GM18907 (cell line): Measurements from ENCODE around the gene MPRIP.

Source experiments
- ATAC-seq: cut with Tn5 transposase; IDR thresholded peaks from one replicate; pipeline ENCODE4 v1.9.1; 2021; ENCODE audit warnings: mild to moderate bottlenecking, moderate library complexity; ENCODE audit not compliant: unreplicated experiment

MPRIP gene

GRCh38 chr17:17141279-17141678, 99.0 kb downstream of the MPRIP start:
- ATAC-seq = no peak

DNA sequence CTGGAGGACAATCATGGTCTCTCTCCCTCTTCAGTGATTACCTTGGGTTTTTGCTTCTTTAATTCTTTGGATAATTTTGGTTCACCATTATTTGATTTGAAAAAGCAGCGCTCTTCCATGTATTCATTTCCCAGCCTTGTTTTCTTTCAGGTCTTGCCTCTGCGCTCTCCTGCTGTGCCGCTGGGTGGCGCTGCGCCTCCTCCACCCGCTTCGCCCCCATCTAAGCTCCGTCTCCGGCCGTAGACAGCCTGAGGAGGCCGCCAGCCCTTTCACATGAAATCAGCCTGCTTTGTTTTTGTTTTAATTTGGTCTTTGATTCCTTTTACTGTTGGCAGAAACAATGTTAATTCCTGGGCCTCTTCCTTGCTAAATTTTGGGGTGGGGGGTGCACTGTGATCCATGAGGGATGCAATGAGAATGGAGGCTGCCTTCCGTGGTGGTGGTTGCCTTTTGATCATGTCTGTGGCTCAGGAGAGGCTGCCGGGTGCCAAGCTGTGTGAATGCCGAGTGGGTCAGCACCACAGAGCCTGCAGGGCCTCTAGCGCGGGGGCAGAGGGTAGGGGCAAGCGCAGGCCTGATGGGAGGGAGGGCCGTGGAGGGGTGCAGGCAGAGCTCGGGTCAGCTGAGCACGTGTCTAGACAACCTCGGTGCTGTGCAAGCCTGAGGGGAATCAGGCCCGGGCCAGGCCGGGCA, 99.7 kb downstream of the MPRIP start:
- no peak for ATAC-seq

- ATAC-seq = no peak
Observed at GRCh38 chr17:17142556-17142955, 100.3 kb downstream of the MPRIP start.

- no peak for ATAC-seq
Observed at GRCh38 chr17:17143501-17143900, 101.2 kb downstream of the MPRIP start.

GRCh38 chr17:17144061-17144460, 101.8 kb downstream of the MPRIP start:
- no peak for ATAC-seq

GRCh38 chr17:17144916-17145665, 102.8 kb downstream of the MPRIP start:
- no peak for ATAC-seq

GRCh38 chr17:17146786-17147406, 104.6 kb downstream of the MPRIP start:
- ATAC-seq = no peak

GRCh38 chr17:17147821-17148220, 105.6 kb downstream of the MPRIP start:
- ATAC-seq = no peak

DNA sequence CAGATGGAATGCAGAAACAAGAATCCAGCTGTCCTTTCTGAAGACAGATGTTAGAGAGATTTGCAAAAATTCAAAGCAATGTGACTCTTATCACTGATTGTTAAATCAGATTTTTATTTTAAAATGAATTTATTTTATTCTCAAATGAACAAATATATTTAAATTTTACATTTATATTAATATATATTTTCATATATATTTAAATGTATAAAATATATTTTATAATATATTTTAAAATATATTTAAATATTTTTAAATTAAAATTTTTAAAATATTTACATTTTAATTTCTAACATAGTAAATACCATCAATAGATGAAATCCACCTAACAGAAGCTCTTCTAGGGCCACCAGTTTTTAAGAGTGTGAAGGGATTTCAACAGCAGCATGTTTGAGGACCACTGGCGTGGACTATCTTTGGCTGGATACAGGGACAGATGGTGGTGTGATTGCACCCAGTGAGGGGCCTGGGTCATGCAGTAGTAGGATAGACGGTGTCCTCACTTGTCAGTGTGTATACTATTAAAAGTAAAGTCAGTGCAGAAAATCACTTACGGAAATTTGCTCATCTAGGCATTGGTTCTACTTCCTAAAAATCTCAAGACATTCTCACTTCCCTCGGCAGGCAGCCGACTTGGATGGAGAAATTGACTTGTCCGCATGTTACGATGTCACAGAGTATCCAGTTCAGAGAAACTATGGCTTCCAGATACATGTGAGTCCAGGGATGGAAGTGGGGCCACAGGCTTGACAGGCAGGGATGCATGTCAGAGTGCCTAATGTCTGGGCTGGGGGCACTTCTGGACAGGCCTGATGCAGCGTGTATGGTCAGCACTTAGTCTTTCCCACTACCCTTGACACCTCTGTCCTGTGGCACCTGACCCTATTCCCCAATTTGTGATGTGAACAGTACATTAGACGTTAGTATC, 107.5 kb downstream of the MPRIP start:
- no peak for ATAC-seq

DNA sequence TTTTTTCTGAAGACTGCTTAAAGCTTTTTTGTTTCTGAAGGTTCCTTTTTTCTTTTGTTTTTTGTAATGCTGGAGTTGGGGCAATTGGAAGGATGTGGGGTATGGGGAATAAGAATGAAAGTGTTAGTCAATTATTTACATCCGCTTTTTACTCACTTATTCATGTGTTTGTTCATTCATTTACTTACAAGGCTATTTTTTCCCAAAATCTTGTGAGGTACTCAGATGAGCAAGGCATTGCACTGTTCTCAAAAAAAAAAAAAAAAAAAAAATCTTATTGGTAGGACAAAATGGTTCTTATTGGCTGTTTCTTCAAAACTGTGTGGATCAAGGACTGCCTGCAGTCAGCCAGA, 108.2 kb downstream of the MPRIP start:
- ATAC-seq = no peak

DNA sequence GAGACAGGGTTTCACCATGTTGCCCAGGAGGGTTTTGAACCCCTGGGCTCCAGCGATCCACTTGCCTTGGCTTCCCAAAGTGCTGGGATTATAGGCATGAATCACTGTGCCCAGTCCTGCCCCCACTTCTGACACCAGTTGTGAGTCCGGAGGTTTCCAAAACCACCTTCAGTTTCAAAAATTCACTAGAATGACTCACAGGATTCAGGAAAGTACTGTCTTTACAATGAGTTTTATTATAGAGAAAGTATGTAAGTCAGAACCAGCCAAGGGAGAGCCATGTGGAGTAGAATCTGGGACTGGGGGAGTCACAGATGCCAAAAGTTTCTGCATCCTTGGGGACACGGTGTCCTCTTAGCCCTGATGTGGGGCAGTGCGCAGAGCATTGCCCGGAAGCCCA, 108.8 kb downstream of the MPRIP start:
- ATAC-seq = no peak

DNA sequence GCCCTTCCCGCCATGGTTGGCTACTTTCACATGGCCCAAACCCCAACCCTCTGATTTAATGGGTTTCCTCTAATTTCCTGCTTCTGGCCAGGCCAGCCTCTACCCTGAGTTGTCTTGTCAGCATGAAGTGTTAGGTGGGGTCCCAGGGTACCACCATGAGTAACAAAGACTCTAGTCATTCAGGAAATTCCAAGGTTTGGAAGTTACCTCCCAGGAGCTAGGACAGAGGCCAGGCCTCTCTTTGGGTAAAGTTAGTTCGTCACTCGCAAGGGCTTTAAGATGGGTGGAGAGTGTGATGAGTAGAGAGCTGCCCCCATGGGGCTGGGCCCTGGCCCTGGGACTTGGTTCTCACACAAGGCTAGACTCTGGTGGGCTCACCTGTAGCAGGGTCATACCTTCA, 109.3 kb downstream of the MPRIP start:
- no peak for ATAC-seq

DNA sequence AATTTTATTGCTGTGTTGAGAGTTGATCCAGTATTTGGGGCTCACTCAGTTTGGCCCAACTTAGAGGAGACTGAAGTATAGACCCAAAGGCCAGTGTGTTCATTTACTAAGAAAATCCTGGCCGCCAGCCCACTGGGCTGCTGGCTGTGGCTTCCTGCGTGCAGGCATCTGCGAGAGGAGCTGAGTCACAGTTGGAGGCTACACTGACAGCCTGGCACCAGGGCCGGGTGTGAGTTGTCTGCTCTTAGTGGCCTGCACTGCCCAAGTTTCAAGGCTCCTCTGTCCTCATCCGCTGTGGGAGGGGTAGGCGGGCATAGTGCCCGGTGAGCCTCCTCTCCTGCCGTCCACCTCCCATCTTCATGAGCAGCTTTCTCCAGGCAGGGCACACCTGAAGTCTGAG, 109.7 kb downstream of the MPRIP start:
- ATAC-seq = no peak

DNA sequence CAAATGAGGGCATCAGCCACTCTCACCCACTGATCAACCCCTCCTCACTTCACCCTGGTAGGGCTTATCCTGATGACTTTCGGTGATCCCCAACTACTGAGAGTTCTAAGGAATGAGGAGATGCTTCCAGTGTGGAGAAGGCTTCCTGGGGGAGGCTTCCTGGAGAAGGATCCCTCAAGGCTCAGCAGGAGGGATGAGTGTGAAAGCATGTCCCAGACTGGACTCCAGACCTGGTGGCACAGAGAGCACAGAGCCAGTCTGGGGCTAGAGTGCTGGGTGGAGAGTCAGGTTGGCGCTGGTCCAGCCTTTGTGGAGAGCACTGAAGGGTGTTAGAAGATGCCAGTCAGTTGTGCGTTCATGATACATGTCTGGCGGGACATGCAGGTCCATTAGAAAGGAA, 110.1 kb downstream of the MPRIP start:
- no peak for ATAC-seq

- no peak for ATAC-seq
Observed at GRCh38 chr17:17153071-17153470, 110.8 kb downstream of the MPRIP start.

- ATAC-seq = no peak
Observed at GRCh38 chr17:17153709-17154108, 111.5 kb downstream of the MPRIP start.

DNA sequence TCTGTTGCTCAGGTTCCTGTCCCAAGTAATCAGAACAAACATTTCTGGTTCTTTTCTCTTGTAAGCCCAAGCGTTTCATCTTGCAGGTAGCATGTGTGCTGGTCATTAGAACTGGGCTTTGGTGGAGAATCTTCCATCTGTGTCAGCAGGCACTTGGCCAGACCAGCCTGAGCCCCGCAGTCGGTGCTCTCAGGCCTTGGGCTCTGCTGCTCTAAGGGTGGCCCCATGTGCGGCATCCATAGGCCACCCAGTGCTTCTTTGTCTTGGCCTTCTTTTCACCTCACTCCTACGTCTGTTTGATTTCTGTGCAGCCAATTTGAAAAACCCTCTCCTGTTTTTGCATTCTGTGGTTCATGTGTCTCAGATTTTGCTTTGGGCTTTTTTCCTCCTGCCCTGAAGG, 112.3 kb downstream of the MPRIP start:
- ATAC-seq = no peak

DNA sequence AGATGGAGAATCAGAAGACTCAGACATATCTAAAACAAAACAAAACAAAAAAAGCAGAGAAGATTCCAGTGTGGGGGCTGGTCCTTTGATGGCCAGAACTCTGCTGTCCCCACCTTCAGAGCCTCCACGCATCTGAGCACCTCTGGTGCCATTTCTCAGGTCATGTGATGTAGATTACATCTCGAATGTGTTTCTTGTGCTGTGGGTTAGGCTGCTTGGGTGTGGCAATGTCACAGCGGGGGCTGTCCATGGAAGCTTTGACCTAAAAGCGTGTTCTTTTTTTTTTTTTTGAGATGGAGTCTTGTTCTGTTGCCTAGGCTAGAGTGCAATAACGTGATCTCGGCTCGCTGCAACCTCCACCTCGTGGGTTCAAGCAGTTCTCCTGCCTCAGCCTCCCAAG, 112.7 kb downstream of the MPRIP start:
- no peak for ATAC-seq

DNA sequence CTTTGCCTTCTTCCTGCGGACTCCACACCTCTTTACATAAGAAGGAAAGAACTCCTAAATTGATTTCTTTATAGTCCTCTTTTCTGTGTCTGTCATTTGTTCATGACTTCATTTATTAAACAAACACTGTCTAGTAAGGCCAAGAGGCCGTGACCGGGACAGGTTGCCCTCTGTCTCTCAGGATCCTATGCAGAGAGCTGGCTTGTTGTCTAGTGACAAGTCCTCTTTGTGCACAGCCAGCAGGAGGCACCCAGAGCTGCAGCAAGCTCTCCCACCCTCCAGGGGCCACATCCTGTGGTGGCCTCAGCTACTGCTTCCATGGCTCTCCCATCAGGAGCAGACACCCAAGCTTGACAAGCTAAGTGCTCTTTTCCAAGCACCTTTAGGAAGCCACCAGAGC, 113.3 kb downstream of the MPRIP start:
- no peak for ATAC-seq

DNA sequence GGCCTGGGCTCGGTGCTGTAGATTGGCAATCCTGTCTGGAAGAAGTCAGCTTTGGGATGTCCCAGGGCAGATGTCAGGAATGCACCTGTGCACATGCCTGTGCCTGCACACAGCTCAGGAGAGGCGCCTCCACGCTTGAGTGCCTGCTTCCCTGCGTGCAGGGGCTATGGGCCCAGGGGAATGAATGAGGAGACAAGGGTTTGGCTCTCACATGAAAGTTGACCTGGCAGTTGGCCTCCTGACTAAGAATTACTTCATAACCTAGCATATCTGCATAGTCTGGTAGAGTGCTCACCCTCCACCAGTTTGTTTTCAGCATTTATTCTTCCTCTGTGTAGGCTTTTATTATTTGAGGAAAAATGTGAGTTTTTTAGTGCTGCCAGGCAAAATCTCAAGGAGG, 113.8 kb downstream of the MPRIP start:
- ATAC-seq = no peak

GRCh38 chr17:17156511-17156910, 114.3 kb downstream of the MPRIP start:
- ATAC-seq = no peak
